GM18526 (cell line): ENCODE measurements around the gene KPNB1.

ENCODE experiments used
- POLR2A ChIP-seq: IDR thresholded peaks from 3 replicates; pipeline ENCODE4 v1.6.1; 2011; ENCODE audit not compliant: insufficient read length; ENCODE audit errors: extremely low read depth

The KPNB1 gene

DNA sequence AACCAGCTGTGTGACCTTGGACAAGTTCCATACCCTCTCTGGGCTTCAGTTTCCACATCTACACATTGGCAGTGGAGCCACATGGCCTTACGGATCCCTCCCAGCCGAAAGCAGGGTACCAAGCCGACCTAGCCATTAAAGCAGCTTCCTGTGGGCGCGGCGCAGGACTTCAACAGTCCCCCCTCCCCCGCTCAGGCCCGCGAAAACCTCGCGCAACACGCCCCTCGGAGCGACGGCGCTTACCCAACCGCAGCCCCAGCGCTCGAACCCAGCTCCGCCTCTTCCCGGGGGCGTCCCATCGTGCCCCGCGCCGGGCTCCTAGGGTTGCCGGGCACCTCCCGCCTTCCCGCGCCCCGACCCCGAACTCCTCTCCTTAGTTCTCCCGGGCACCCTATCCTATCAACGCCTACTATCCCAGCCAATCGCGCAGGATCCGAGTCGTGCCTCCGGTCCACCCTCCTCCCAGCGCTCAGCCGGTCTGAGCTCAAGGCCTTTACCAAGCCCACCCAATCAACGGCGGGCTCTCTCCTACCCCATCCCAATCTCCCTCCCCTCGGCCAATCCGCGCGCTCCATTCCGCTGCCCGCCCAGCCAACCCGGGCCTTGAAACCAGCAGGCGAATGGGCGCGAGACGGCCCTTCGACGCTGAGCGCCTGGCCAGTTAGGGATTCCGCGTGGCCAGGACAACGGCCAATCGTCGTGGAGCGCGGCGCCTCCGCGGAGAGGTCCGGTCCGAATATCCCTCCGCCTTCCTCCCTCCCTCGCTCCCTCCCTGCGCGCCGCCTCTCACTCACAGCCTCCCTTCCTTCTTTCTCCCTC is at the start of gene KPNB1:
KPNB1 (plus strand) TSS at position 767 of the 819 bp plus-strand sequence. CDS start 326 bp downstream, outside the sequence.
- TF ChIP-seq POLR2A = peak; percentile 87

DNA sequence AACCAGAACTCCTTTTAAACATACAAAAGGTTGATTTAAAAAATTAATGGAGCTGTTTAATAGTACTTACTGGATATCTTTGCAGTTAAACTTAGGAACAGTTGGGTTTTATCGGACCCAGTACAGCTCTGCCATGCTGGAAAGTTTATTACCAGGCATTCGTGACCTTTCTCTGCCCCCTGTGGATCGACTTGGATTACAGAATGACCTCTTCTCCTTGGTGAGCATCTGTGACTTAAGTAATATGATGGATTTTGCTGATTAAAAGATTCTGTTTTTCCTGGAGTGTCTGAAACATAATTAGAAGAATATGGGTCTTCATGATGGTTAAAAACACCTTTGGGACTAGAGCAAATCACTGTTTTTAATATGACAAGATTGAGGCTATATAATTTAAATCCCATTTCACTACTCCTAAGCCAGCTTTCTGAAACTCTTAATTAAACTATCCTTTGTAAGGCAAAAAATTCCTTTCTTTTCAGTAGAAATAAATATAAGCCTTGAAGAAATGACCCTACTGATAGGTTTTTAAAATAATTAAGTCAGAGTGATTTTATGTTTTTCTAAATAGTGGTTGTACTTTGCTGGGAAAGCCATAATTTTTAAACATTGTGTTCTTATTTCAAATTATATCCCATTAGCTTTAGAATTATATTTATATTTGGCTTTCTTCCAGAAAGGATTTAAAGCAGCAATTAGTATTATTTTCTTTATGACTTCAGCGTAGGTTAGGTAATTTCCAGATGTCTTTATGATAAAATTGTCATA is 45.7 kb upstream of the KPNB1 start:
- no peak for TF ChIP-seq POLR2A

GRCh38 chr17:47604598-47604927 is 45.2 kb upstream of the KPNB1 start:
- no peak for TF ChIP-seq POLR2A

- no peak for TF ChIP-seq POLR2A
Measured at GRCh38 chr17:47605011-47605410, 44.7 kb upstream of the KPNB1 start.

GRCh38 chr17:47607481-47607880 is 42.2 kb upstream of the KPNB1 start:
- no peak for TF ChIP-seq POLR2A

GRCh38 chr17:47611372-47612350 is 38.1 kb upstream of the KPNB1 start:
- no peak for TF ChIP-seq POLR2A

DNA sequence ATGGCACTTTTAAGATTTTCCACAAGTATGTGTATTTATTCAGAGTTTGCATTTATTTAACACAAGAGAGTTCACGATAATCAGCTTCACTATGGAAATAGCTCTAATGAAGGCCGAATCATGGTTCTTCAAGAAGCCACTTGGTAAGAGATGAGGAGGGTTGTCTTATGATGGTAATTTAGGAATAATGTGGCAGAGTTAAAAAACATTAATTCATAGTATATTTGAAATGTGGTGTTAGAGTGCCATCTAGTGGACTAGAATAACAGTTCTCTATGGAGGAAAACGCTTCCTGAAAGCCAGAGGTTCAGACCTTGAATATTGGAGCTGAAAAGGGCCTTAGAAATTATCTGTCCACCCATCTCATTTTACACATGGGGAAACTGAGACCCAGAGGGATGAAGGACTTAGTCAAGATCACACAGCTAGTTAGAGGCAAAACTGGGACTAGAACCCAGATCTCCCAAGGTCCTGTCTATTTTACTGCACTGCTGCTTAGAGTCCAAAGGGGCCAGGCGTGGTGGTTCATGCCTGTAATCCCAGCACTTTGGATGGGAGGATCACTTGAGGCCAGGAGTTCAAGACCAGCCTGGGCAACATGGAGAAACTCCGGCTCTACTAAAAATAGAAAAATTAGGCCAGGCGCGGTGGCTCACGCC is 33.8 kb upstream of the KPNB1 start:
- TF ChIP-seq POLR2A = no peak

DNA sequence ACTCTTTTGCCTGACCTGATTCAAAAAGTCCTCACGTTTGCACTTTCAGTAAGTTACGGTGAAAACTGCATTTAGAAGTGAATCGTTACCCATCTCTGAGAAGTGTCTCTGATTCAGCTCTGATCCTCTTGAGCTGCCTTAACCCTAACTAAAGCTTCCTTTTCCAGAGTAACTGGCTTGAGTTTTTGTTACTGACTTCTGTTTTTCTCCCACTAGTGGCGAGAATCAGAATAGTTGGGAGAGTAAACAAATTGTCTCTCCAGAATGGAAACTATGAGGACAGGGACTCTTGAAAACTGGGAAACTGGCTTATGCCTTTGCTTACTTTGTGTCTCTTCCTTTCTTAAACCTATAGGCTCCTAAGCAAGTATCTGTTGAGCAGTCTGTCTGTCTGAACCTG is 31.3 kb upstream of the KPNB1 start:
- TF ChIP-seq POLR2A = no peak

- TF ChIP-seq POLR2A = no peak
Measured at GRCh38 chr17:47620503-47621245, 29.0 kb upstream of the KPNB1 start.

- no peak for TF ChIP-seq POLR2A
Measured at GRCh38 chr17:47621293-47622179, 28.2 kb upstream of the KPNB1 start.

DNA sequence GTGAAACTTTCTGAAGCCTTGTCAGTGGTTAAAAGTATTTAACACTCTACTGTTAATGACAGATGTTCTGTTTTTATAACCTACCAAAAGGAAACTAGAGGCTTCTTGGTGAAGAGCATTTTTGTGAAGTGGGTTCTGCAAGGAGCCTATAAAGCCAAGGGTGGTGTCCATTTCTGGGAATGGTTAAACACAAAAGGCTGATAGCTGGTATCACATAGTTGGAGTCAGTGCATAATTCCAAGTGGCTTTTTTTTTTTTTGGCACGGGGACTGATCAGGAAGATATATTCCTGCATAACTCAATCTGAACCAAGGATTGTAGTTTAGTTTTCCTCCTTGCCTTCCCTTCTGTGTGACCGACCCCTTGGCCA is 27.6 kb upstream of the KPNB1 start:
- no peak for TF ChIP-seq POLR2A

GRCh38 chr17:47624727-47625068 is 25.0 kb upstream of the KPNB1 start:
- no peak for TF ChIP-seq POLR2A

DNA sequence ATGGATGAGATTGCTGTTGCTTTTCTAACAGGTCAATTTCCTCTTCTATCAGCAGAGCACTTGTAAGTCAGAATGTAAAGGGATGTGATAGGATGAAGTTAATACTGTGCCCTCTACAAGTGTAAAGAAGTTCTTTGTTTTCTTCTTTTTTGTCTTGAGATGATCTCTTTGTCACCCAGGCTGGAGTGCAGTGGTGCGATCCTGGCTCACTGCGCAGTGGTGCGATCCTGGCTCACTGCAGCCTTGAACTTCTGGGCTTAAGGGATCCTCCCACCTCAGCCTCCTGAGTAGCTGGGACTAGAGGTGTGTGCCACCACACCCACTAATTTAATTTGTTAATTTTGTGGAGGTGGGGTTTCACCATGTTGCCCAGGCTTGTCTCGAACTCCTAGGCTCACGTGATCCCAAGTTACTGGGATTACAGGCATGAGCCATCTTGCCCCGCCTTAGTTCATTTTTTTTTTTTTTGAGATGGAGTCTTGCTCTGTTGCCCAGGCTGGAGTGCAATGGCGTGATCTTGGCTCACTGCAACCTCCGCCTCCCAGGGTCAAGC is 21.6 kb upstream of the KPNB1 start:
- TF ChIP-seq POLR2A = no peak
